GM23338 (cell line): ENCODE measurements around the gene NELFE. TPM values are rescaled to one million over a fixed set of nuclear protein-coding genes. Genes with fewer than 3 reads are reported as not detected.

Experiments used
- ATAC-seq: fragments of 200-7000 bp; cut with Tn5 transposase; 3 replicates; pipeline ENCODE4 v1.9.1; 2020
- DNase-seq: peaks from one replicate; pipeline ENCODE4 v3.0.0-alpha.2; 2015; ENCODE audit warnings: low spot score
- H2AFZ ChIP-seq: fragments of 200-600 bp; sonication (generic); 2 replicates; pipeline ENCODE4 v1.8.0; 2016; ENCODE audit warnings: antibody characterized with exemption, mild to moderate bottlenecking, moderate library complexity
- H3F3A ChIP-seq: fragments of 200-600 bp; sonication (generic); replicated peaks from 2 replicates; pipeline ENCODE4 v1.8.0; 2017; ENCODE audit warnings: antibody characterized with exemption, mixed run types, low read depth
- H3K27ac ChIP-seq: fragments of 200-600 bp; sonication (generic); 2 replicates; pipeline ENCODE4 v1.6.1; 2016; ENCODE audit warnings: low read depth
- H3K27me3 ChIP-seq: fragments of 200-600 bp; sonication (generic); 2 replicates; pipeline ENCODE4 v1.8.0; 2016; ENCODE audit warnings: mild to moderate bottlenecking, mixed run types, moderate library complexity; ENCODE audit not compliant: insufficient read depth
- H3K36me3 ChIP-seq: fragments of 200-600 bp; sonication (generic); 2 replicates; pipeline ENCODE4 v1.8.0; 2016; ENCODE audit warnings: mild to moderate bottlenecking; ENCODE audit not compliant: insufficient read depth
- H3K4me1 ChIP-seq: fragments of 200-600 bp; sonication (generic); 2 replicates; pipeline ENCODE4 v1.8.0; 2016; ENCODE audit warnings: mild to moderate bottlenecking, moderate library complexity; ENCODE audit not compliant: insufficient read depth
- H3K4me2 ChIP-seq: fragments of 200-600 bp; sonication (generic); 2 replicates; pipeline ENCODE4 v1.7.1; 2017; ENCODE audit warnings: mixed run types
- H3K4me3 ChIP-seq: fragments of 200-600 bp; sonication (generic); 2 replicates; pipeline ENCODE4 v1.6.1; 2016; ENCODE audit warnings: mixed run types
- H3K79me2 ChIP-seq: fragments of 200-600 bp; sonication (generic); replicated peaks from 2 replicates; pipeline ENCODE4 v1.8.0; 2017; ENCODE audit warnings: mild to moderate bottlenecking; ENCODE audit not compliant: insufficient read depth
- H3K9me2 ChIP-seq: fragments of 200-600 bp; sonication (generic); 2 replicates; pipeline ENCODE4 v1.8.0; 2017; ENCODE audit not compliant: insufficient read depth
- H4K20me1 ChIP-seq: fragments of 200-600 bp; sonication (generic); replicated peaks from 2 replicates; pipeline ENCODE4 v1.8.0; 2017; ENCODE audit warnings: mild to moderate bottlenecking; ENCODE audit not compliant: insufficient read depth
- H3K27ac Mint-ChIP-seq: 2 replicates; pipeline ENCODE4 v1.8.0; 2020; ENCODE audit warnings: inconsistent platforms, mild to moderate bottlenecking, moderate library complexity, mixed read lengths
- H3K27me3 Mint-ChIP-seq: 3 replicates; pipeline ENCODE4 v1.8.0; 2022; ENCODE audit warnings: low read depth, mild to moderate bottlenecking, moderate library complexity, mixed read lengths, inconsistent platforms; ENCODE audit not compliant: insufficient read depth, poor library complexity
- H3K36me3 Mint-ChIP-seq: 3 replicates; pipeline ENCODE4 v1.8.0; 2021; ENCODE audit warnings: low read depth, mild to moderate bottlenecking, inconsistent platforms, moderate library complexity, mixed read lengths
- H3K4me1 Mint-ChIP-seq: 3 replicates; pipeline ENCODE4 v1.8.0; 2020; ENCODE audit warnings: mild to moderate bottlenecking, inconsistent platforms, mixed read lengths
- H3K4me3 Mint-ChIP-seq: 3 replicates; pipeline ENCODE4 v1.8.0; 2021; ENCODE audit warnings: moderate library complexity, mild to moderate bottlenecking, inconsistent platforms, mixed read lengths
- H3K9me3 Mint-ChIP-seq: 3 replicates; pipeline ENCODE4 v1.8.0; 2020; ENCODE audit warnings: moderate library complexity, mild to moderate bottlenecking, inconsistent platforms, mixed read lengths
- REST ChIP-seq: IDR thresholded peaks from one replicate; pipeline ENCODE4 v1.6.1; 2018; ENCODE audit warnings: antibody characterized with exemption; ENCODE audit not compliant: unreplicated experiment
- polyA plus RNA-seq: library from polyadenylated mRNA; unstranded; fragments of >200 nt; fragmentation: Nextera tagmentation; extraction: Ambion mirVana; gene quantifications from 2 replicates; pipeline ENCODE4 v1.2.1, GENCODE V29; 2016
- total RNA-seq: library from RNA; depleted of rRNA; stranded (reverse); fragments of >200 nt; shearing (Covaris generic); gene quantifications from 2 replicates; pipeline ENCODE4 v1.2.3, GENCODE V29; 2014
- TF ChIP-seq, protein P1 (sequence below): fragments of 250-450 bp; sonication (Bioruptor Pico); IDR thresholded peaks from 2 replicates; pipeline ENCODE4 v1.5.0; 2020; ENCODE audit warnings: mild to moderate bottlenecking, moderate library complexity
- TF ChIP-seq, protein P2 (sequence below), 2 experiments: fragments of 200-600 bp in 1 of 2; sonication (generic) in 1 of 2; conservative IDR thresholded peaks; 2 replicates each; pipeline versions ENCODE4 v1.5.1 to v1.6.1; 2016 to 2017; ENCODE audit warnings: antibody characterized with exemption in 2 of 2, low read depth in 2 of 2, mild to moderate bottlenecking in 2 of 2, moderate library complexity in 1 of 2

Gene NELFE
- total and polyA plus RNA-seq, 2 experiments from 2014 or later, result 64.0 to 93.4 TPM

GRCh38 chr6:31915756-31916155, 43.0 kb downstream of the NELFE start (continued):
- TF ChIP-seq, protein P1, sequence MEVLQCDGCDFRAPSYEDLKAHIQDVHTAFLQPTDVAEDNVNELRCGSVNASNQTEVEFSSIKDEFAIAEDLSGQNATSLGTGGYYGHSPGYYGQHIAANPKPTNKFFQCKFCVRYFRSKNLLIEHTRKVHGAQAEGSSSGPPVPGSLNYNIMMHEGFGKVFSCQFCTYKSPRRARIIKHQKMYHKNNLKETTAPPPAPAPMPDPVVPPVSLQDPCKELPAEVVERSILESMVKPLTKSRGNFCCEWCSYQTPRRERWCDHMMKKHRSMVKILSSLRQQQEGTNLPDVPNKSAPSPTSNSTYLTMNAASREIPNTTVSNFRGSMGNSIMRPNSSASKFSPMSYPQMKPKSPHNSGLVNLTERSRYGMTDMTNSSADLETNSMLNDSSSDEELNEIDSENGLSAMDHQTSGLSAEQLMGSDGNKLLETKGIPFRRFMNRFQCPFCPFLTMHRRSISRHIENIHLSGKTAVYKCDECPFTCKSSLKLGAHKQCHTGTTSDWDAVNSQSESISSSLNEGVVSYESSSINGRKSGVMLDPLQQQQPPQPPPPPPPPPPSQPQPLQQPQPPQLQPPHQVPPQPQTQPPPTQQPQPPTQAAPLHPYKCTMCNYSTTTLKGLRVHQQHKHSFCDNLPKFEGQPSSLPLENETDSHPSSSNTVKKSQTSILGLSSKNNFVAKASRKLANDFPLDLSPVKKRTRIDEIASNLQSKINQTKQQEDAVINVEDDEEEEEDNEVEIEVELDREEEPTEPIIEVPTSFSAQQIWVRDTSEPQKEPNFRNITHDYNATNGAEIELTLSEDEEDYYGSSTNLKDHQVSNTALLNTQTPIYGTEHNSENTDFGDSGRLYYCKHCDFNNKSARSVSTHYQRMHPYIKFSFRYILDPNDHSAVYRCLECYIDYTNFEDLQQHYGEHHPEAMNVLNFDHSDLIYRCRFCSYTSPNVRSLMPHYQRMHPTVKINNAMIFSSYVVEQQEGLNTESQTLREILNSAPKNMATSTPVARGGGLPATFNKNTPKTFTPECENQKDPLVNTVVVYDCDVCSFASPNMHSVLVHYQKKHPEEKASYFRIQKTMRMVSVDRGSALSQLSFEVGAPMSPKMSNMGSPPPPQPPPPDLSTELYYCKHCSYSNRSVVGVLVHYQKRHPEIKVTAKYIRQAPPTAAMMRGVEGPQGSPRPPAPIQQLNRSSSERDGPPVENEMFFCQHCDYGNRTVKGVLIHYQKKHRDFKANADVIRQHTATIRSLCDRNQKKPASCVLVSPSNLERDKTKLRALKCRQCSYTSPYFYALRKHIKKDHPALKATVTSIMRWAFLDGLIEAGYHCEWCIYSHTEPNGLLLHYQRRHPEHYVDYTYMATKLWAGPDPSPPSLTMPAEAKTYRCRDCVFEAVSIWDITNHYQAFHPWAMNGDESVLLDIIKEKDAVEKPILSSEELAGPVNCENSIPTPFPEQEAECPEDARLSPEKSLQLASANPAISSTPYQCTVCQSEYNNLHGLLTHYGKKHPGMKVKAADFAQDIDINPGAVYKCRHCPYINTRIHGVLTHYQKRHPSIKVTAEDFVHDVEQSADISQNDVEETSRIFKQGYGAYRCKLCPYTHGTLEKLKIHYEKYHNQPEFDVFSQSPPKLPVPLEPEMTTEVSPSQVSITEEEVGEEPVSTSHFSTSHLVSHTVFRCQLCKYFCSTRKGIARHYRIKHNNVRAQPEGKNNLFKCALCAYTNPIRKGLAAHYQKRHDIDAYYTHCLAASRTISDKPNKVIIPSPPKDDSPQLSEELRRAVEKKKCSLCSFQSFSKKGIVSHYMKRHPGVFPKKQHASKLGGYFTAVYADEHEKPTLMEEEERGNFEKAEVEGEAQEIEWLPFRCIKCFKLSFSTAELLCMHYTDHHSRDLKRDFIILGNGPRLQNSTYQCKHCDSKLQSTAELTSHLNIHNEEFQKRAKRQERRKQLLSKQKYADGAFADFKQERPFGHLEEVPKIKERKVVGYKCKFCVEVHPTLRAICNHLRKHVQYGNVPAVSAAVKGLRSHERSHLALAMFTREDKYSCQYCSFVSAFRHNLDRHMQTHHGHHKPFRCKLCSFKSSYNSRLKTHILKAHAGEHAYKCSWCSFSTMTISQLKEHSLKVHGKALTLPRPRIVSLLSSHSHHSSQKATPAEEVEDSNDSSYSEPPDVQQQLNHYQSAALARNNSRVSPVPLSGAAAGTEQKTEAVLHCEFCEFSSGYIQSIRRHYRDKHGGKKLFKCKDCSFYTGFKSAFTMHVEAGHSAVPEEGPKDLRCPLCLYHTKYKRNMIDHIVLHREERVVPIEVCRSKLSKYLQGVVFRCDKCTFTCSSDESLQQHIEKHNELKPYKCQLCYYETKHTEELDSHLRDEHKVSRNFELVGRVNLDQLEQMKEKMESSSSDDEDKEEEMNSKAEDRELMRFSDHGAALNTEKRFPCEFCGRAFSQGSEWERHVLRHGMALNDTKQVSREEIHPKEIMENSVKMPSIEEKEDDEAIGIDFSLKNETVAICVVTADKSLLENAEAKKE, result no peak

GRCh38 chr6:31915351-31915750, 43.4 kb downstream of the NELFE start:
- DNase-seq (no peak), ATAC-seq (no peak)
- H2AFZ ChIP-seq, result no peak overlapping the region
- no peaks in the 10 kb centered on the region for H3K27me3 ChIP-seq
- no peaks in the 10 kb centered on the region for H4K20me1 ChIP-seq
- no peaks in the 10 kb centered on the region for H3K4me1 ChIP-seq
- H3K9me3 Mint-ChIP-seq, result no peaks in the 10 kb centered on the region
- H3K27ac ChIP-seq, result no peak overlapping the region
- no peak overlapping the region for H3K4me3 ChIP-seq
- peaks cover 3% of the 10 kb centered on the region for H3K27me3 Mint-ChIP-seq
- H3K36me3 Mint-ChIP-seq, result no peaks in the 10 kb centered on the region
- no peak overlapping the region for H3K4me2 ChIP-seq
- no peaks in the 10 kb centered on the region for H3K79me2 ChIP-seq
- no peak overlapping the region for H3K27ac Mint-ChIP-seq
- no peaks in the 10 kb centered on the region for H3K9me2 ChIP-seq
- no peaks in the 10 kb centered on the region for H3K36me3 ChIP-seq
- H3K4me3 Mint-ChIP-seq, result no peak overlapping the region
- H3K4me1 Mint-ChIP-seq, result no peaks in the 10 kb centered on the region
- no peaks in the 10 kb centered on the region for H3F3A ChIP-seq
- TF ChIP-seq, protein P2, sequence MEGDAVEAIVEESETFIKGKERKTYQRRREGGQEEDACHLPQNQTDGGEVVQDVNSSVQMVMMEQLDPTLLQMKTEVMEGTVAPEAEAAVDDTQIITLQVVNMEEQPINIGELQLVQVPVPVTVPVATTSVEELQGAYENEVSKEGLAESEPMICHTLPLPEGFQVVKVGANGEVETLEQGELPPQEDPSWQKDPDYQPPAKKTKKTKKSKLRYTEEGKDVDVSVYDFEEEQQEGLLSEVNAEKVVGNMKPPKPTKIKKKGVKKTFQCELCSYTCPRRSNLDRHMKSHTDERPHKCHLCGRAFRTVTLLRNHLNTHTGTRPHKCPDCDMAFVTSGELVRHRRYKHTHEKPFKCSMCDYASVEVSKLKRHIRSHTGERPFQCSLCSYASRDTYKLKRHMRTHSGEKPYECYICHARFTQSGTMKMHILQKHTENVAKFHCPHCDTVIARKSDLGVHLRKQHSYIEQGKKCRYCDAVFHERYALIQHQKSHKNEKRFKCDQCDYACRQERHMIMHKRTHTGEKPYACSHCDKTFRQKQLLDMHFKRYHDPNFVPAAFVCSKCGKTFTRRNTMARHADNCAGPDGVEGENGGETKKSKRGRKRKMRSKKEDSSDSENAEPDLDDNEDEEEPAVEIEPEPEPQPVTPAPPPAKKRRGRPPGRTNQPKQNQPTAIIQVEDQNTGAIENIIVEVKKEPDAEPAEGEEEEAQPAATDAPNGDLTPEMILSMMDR (conservative IDR thresholded peaks at IDR 0.05; ENCODE audit: low read depth in 2 of 2), result no peak
- TF ChIP-seq, protein P1, result no peak
- TF ChIP-seq REST, result no peak
